Choroid plexus epithelial cell (primary cell): Measurements from ENCODE around the gene SNTG2.

Experiments
- DNase-seq: peaks from one replicate; pipeline ENCODE4 v3.0.0-alpha.2; 2010; ENCODE audit warnings: low read depth
- H3K4me3 ChIP-seq: 2 replicates; pipeline ENCODE4 v1.5.1; 2011; ENCODE audit warnings: low read depth, mild to moderate bottlenecking, control low read depth, low read length, moderate library complexity
- TF ChIP-seq, protein P1 (sequence below): conservative IDR thresholded peaks from 2 replicates; pipeline ENCODE4 v1.5.1; 2011; ENCODE audit warnings: low read depth, mild to moderate bottlenecking, control low read depth, inconsistent platforms, low read length, moderate library complexity

SNTG2 gene

DNA sequence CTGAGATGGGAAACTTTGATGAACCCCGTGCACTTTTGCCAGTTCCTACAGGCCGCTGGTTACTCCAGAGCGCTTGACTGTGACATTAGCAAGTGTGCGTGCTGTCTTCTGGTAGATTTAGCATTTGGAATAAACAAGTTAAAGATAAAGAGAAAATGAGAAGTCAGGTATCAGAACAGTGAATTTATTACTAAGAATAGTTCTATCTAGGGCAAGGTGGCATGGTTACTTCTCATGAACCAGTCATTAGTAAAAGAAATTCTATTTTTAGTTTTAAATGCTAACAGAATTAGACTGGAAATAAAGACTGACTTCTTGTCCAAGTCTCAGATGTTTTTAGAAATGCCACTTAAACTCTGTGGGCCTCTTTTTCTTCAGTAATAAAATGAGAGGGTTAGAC, 258.6 kb downstream of the SNTG2 start:
- DNase-seq: no peak
- TF ChIP-seq, protein P1, sequence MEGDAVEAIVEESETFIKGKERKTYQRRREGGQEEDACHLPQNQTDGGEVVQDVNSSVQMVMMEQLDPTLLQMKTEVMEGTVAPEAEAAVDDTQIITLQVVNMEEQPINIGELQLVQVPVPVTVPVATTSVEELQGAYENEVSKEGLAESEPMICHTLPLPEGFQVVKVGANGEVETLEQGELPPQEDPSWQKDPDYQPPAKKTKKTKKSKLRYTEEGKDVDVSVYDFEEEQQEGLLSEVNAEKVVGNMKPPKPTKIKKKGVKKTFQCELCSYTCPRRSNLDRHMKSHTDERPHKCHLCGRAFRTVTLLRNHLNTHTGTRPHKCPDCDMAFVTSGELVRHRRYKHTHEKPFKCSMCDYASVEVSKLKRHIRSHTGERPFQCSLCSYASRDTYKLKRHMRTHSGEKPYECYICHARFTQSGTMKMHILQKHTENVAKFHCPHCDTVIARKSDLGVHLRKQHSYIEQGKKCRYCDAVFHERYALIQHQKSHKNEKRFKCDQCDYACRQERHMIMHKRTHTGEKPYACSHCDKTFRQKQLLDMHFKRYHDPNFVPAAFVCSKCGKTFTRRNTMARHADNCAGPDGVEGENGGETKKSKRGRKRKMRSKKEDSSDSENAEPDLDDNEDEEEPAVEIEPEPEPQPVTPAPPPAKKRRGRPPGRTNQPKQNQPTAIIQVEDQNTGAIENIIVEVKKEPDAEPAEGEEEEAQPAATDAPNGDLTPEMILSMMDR: no peak
- H3K4me3 ChIP-seq: no peak overlapping the region

DNA sequence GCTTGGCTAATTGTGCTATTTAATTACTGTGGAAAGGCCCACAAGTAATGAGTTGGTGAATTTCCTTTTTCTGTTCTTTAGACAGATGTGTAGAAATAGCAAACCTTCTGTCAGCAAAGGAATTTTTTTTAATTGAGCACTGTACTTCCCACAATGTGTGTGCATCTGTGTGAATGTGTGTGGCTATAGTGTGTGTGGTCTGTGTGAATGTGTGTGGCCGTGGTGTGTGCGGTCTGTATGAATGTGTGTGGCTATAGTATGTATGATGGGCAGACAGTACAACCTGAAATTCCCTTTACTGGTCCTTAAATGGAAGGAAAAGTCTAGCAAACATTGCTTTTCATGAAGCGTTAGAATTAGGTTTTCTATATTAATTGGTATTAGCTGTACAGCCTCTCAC, 259.1 kb downstream of the SNTG2 start:
- TF ChIP-seq, protein P1: no peak
- H3K4me3 ChIP-seq: no peak overlapping the region
- DNase-seq: no peak

DNA sequence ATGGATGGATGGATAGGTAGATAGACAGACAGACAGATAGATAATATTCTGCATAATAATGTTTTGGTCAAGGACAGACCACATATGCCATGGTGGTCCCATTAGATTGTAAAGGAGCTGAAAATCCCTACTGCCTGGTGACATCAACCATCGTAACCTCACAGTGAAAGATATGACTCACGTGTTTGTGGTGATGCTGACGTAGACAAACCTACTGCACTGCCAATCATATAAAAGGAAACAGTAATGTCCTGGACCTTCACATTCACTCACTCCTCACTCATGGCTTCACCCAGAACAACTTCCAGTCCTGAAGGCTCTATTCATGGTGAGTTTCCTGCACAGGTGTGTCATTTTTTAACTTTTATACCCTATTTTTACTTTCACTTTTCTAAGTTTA, 259.7 kb downstream of the SNTG2 start:
- no peak for DNase-seq
- TF ChIP-seq, protein P1: no peak
- no peak overlapping the region for H3K4me3 ChIP-seq

DNA sequence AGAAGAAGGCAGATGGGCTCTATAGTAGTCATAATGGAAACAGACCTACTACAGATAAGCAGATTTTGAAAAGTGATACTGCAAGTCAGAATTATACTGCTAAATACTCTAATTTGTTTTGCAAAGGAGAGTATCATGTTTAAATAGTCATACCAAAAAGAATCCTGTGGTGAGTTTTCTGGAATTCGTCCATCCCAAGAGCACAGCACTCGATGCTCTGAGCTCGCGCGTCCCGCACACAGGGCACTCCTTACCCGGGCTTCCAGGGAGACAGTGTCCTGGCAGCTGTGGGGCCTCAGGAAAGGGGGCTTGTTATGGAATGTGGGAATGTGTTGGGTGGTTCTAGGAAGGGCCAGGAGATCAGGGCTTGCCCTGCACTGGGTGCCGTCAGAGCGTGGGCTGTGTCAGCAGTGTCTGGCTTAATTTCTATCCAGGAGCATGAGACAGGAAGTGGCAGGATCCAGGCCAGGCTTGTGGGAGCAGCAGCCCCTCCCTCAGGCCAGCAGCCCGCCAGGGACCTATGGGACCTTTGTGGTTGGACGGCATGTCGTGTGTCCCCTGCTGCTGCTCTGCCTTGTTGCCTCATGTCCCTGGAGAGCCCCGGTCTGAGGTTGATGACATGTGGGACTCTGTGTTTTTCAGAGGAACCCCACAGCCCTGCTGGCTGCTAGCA, 269.4 kb downstream of the SNTG2 start:
- DNase-seq: peak; percentile 77
- TF ChIP-seq, protein P1: no peak
- H3K4me3 ChIP-seq: no peak overlapping the region

DNA sequence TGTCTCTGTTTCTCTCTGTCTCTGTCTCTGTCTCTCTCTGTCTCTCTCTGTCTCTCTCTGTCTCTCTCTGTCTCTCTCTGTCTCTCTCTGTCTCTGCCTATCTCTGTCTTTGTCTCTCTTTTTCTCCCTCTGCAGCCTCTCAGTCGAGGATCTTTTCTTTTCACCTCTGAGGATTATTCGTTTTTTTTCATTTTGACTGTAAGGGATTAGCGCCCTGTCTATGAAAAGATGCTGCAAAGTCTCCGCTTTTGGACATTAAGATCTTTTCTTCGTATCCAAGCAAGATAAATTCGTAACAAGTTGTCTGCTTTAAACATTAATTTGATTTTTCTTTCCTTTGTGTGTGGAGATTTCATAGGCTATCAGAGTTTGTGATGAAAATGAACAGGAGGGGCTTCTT, 271.4 kb downstream of the SNTG2 start:
- TF ChIP-seq, protein P1: no peak
- no peak overlapping the region for H3K4me3 ChIP-seq
- no peak for DNase-seq

DNA sequence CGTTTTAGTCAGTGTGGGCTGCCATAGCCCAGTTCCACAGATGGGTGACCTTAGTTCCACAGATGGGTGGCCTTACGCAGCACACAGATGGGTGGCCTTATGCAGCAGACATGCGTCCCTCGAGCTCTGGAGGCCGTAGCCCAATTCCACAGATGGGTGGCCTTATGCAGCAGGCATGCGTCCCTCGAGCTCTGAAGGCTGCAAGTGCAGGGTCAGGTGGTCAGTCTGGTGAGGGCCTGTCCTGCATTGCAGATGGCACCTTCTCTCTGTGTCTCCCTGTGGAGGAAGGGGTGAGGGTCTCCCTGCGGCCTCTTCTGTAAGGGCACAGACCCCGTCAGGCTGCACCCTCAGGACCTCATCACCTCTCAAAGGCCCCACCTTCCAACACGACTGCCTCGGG, 273.1 kb downstream of the SNTG2 start:
- DNase-seq: no peak
- TF ChIP-seq, protein P1: no peak
- H3K4me3 ChIP-seq: no peak overlapping the region

DNA sequence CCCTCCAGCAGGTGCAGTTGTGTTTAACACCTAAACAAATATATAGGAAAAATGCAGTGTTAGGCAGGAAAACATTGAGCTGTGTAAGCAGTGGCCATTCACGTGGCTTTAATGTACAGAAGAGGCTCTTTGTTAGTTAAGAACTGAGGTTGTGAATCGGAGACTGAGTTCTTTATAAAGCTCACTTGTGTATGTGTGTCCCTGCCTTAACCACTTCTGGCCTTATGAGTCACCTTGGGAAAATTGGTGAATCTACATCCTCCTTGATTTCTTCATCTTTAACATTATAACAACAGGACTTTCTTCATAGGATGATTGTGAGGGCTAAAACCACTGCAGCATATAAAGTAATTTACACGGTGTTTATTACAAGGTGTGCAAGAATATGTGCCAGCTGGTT, 274.3 kb downstream of the SNTG2 start:
- H3K4me3 ChIP-seq: no peak overlapping the region
- TF ChIP-seq, protein P1: no peak
- DNase-seq: peak; percentile 13
